Measurements from ENCODE around the gene VSNL1. TPM values are rescaled to one million over a fixed set of nuclear protein-coding genes. Genes with fewer than 3 reads are reported as not detected.
A peak's percentile ranks its signal among the peaks of the same experiment; 100 is the strongest.

VSNL1 gene
- total RNA-seq, 1 donor from 2014 or later, result 2.1 TPM

DNA sequence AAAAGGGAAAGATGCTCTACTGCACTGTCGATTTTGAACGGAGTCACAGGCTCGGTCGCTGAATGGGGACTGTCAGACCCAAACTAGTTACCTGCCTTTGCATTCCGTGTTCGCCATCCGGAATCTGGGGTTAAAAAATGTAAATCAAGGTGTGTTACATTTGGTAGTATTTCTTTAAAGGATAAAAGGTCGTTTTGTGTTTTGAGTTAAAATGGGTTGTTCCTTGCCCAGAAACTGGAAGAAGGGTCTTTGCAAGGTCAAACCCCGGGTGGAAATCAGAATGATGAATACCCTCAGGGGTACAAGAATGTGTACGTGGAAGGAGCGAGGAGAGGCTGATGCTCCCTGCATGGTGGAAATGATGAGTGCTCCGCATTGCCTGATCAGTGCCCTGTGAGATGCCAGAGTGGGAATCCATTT, 1.0 kb downstream of the VSNL1 start:
- H3K27me3 ChIP-seq (ENCODE audit: control insufficient read depth in 3 of 3, insufficient read depth in 3 of 3, low read length in 3 of 3), result peaks cover 8 to 47% (median 13%) of the 10 kb centered on the region in 3 donors
- H3K9ac ChIP-seq (ENCODE audit: low read depth in 1 of 3, low read length in 3 of 3), result no peak overlapping the region
- peaks cover 17 to 24% (median 22%) of the 10 kb centered on the region in 3 donors for H3K4me1 ChIP-seq (ENCODE audit: control insufficient read depth in 3 of 3, insufficient read depth in 3 of 3, low read length in 3 of 3)
- H3K27ac ChIP-seq (ENCODE audit: low read depth, low read length), result no peak overlapping the region
- no peaks in the 10 kb centered on the region for H3K9me3 ChIP-seq (ENCODE audit: control insufficient read depth in 3 of 3, low read length in 3 of 3)
- H3K36me3 ChIP-seq (ENCODE audit: control insufficient read depth in 3 of 3, insufficient read depth in 3 of 3, low read length in 3 of 3), result no peaks in the 10 kb centered on the region
- peak overlapping the region in 2 of 3 donors; percentile 69 to 76 for H3K4me3 ChIP-seq (ENCODE audit: low read length in 3 of 3)

GRCh38 chr2:17542471-17542870, 2.0 kb downstream of the VSNL1 start:
- no peaks in the 10 kb centered on the region for H3K36me3 ChIP-seq (ENCODE audit: control insufficient read depth in 3 of 3, insufficient read depth in 3 of 3, low read length in 3 of 3)
- no peak overlapping the region for H3K27ac ChIP-seq (ENCODE audit: low read depth, low read length)
- H3K9ac ChIP-seq (ENCODE audit: low read depth in 1 of 3, low read length in 3 of 3), result no peak overlapping the region
- peaks cover 8 to 45% (median 13%) of the 10 kb centered on the region in 3 donors for H3K27me3 ChIP-seq (ENCODE audit: control insufficient read depth in 3 of 3, insufficient read depth in 3 of 3, low read length in 3 of 3)
- H3K4me3 ChIP-seq (ENCODE audit: low read length in 3 of 3), result no peak overlapping the region
- no peaks in the 10 kb centered on the region for H3K9me3 ChIP-seq (ENCODE audit: control insufficient read depth in 3 of 3, low read length in 3 of 3)
- H3K4me1 ChIP-seq (ENCODE audit: control insufficient read depth in 3 of 3, insufficient read depth in 3 of 3, low read length in 3 of 3), result peaks cover 17 to 24% (median 22%) of the 10 kb centered on the region in 3 donors

DNA sequence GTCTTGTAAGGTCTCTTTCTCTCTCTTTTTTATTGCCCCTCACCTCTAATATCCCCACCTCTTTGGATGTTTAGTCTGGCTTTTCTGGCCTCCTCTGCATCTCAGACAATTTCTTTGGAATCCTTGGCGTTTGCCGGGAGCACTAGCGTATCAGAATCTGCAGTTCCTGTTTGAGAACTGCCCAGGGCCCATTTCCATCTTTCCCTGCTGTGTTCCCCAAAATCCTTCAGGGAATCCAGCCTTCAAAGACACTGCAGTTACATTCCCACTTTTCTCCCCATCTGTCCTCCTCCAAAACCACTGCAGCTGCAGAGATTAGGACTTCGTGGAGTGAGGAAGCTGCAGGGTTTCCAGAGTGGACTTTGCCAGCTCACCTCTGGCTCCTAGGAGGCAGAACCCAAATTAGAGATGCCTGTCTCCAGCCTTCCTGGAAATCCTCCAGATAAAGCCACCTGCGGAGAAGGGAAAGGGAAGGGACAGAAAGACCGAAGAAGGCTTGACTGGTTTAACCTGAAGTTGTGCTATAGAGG, 2.7 kb downstream of the VSNL1 start:
- Histone ChIP-seq H3K27me3 (ENCODE audit: control insufficient read depth in 3 of 3, insufficient read depth in 3 of 3, low read length in 3 of 3) (peaks cover 8 to 38% (median 13%) of the 10 kb centered on the region in 3 donors), H3K27ac (ENCODE audit: low read depth, low read length) (no peak overlapping the region), H3K4me1 (ENCODE audit: control insufficient read depth in 3 of 3, insufficient read depth in 3 of 3, low read length in 3 of 3) (peaks cover 17 to 24% (median 18%) of the 10 kb centered on the region in 3 donors), H3K9ac (ENCODE audit: low read depth in 1 of 3, low read length in 3 of 3) (no peak overlapping the region), H3K4me3 (ENCODE audit: low read length in 3 of 3) (no peak overlapping the region), H3K9me3 (ENCODE audit: control insufficient read depth in 3 of 3, low read length in 3 of 3) (no peaks in the 10 kb centered on the region), H3K36me3 (ENCODE audit: control insufficient read depth in 3 of 3, insufficient read depth in 3 of 3, low read length in 3 of 3) (no peaks in the 10 kb centered on the region)

- Histone ChIP-seq H3K27me3 (ENCODE audit: control insufficient read depth in 3 of 3, insufficient read depth in 3 of 3, low read length in 3 of 3) (peaks cover 8 to 32% (median 13%) of the 10 kb centered on the region in 3 donors), H3K27ac (ENCODE audit: low read depth, low read length) (no peak overlapping the region), H3K36me3 (ENCODE audit: control insufficient read depth in 3 of 3, insufficient read depth in 3 of 3, low read length in 3 of 3) (no peaks in the 10 kb centered on the region), H3K4me1 (ENCODE audit: control insufficient read depth in 3 of 3, insufficient read depth in 3 of 3, low read length in 3 of 3) (peaks cover 16 to 24% (median 17%) of the 10 kb centered on the region in 3 donors), H3K4me3 (ENCODE audit: low read length in 3 of 3) (no peak overlapping the region), H3K9me3 (ENCODE audit: control insufficient read depth in 3 of 3, low read length in 3 of 3) (no peaks in the 10 kb centered on the region), H3K9ac (ENCODE audit: low read depth in 1 of 3, low read length in 3 of 3) (no peak overlapping the region)
Measured at GRCh38 chr2:17543848-17544247, 3.4 kb downstream of the VSNL1 start.

GRCh38 chr2:17544256-17544655, 3.8 kb downstream of the VSNL1 start:
- no peak overlapping the region for H3K4me3 ChIP-seq (ENCODE audit: low read length in 3 of 3)
- no peak overlapping the region for H3K27ac ChIP-seq (ENCODE audit: low read depth, low read length)
- H3K9ac ChIP-seq (ENCODE audit: low read depth in 1 of 3, low read length in 3 of 3), result no peak overlapping the region
- peaks cover 8 to 27% (median 10%) of the 10 kb centered on the region in 3 donors for H3K27me3 ChIP-seq (ENCODE audit: control insufficient read depth in 3 of 3, insufficient read depth in 3 of 3, low read length in 3 of 3)
- H3K36me3 ChIP-seq (ENCODE audit: control insufficient read depth in 3 of 3, insufficient read depth in 3 of 3, low read length in 3 of 3), result no peaks in the 10 kb centered on the region
- peaks cover 12 to 20% (median 14%) of the 10 kb centered on the region in 3 donors for H3K4me1 ChIP-seq (ENCODE audit: control insufficient read depth in 3 of 3, insufficient read depth in 3 of 3, low read length in 3 of 3)
- no peaks in the 10 kb centered on the region for H3K9me3 ChIP-seq (ENCODE audit: control insufficient read depth in 3 of 3, low read length in 3 of 3)

DNA sequence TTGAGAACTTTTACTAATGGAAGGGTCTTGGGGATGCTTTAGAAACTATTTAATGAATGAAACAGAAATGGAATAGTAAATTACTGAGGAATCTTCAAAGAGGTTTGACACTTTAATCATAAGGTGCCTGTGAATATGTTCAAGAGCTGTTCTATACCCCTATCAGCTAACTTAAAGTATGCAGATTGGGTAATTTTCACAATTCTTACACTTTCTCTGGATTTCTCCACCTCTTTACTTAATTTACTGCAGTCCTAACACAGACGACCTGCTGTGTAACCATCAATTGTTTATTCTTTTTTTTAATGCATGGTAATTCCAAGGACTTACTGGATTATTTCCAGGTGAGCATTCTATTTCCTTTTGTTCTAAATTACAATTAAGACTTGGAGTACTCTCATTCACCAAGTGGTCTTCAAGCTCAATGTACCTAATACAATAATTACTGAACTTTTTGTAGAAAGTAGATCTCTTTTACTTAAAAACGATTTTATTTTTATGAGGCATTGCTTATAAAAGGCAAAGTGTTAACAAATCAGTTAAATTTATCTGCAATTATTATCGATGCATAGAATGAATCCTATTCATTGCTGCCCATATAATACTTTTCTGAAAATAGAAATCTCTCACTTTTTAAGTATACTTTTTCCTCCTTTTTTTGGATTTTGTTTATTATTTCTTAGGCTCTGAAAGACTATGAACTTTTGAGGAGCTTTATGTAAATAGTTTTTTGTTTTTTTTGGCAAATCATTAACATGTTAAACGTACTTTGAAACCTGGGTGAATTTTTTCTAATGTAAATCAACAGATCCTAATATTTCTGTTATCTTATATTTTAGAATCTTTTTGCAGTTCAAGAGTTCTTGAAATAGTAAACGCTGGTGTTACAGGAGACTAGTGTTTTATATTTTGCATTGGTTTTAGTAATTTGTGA, 5.5 kb downstream of the VSNL1 start:
- no peaks in the 10 kb centered on the region for H3K9me3 ChIP-seq (ENCODE audit: control insufficient read depth in 3 of 3, low read length in 3 of 3)
- H3K27me3 ChIP-seq (ENCODE audit: control insufficient read depth in 3 of 3, insufficient read depth in 3 of 3, low read length in 3 of 3), result peaks cover 8 to 20% (median 10%) of the 10 kb centered on the region in 3 donors
- peaks cover 5 to 7% (median 6%) of the 10 kb centered on the region in 3 donors for H3K4me1 ChIP-seq (ENCODE audit: control insufficient read depth in 3 of 3, insufficient read depth in 3 of 3, low read length in 3 of 3)
- H3K36me3 ChIP-seq (ENCODE audit: control insufficient read depth in 3 of 3, insufficient read depth in 3 of 3, low read length in 3 of 3), result no peaks in the 10 kb centered on the region
- no peak overlapping the region for H3K9ac ChIP-seq (ENCODE audit: low read depth in 1 of 3, low read length in 3 of 3)
- H3K27ac ChIP-seq (ENCODE audit: low read depth, low read length), result no peak overlapping the region
- no peak overlapping the region for H3K4me3 ChIP-seq (ENCODE audit: low read length in 3 of 3)

DNA sequence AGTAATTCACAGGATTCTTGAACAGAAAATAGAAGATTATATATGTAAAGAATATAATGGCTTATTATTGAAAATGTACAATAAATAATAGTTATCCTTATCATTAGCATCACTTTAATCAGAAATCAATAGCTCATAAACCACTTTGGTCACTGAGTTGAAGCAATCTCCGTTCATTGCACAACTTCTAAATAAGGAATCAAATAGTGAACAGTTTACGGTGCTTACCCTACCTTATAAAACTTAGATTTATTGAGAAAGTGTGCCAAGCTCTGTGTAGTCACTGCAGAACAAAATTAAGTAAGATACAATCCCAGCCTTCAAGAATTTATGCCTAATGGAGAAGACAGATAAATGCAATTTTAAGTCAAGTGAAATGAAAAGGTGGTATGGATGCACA, 6.7 kb downstream of the VSNL1 start:
- Histone ChIP-seq H3K27me3 (ENCODE audit: control insufficient read depth in 3 of 3, insufficient read depth in 3 of 3, low read length in 3 of 3) (peaks cover 0 to 11% (median 4%) of the 10 kb centered on the region in 3 donors), H3K9me3 (ENCODE audit: control insufficient read depth in 3 of 3, low read length in 3 of 3) (no peaks in the 10 kb centered on the region), H3K4me3 (ENCODE audit: low read length in 3 of 3) (no peak overlapping the region), H3K27ac (ENCODE audit: low read depth, low read length) (no peak overlapping the region), H3K4me1 (ENCODE audit: control insufficient read depth in 3 of 3, insufficient read depth in 3 of 3, low read length in 3 of 3) (no peaks in the 10 kb centered on the region), H3K36me3 (ENCODE audit: control insufficient read depth in 3 of 3, insufficient read depth in 3 of 3, low read length in 3 of 3) (no peaks in the 10 kb centered on the region), H3K9ac (ENCODE audit: low read depth in 1 of 3, low read length in 3 of 3) (no peak overlapping the region)

DNA sequence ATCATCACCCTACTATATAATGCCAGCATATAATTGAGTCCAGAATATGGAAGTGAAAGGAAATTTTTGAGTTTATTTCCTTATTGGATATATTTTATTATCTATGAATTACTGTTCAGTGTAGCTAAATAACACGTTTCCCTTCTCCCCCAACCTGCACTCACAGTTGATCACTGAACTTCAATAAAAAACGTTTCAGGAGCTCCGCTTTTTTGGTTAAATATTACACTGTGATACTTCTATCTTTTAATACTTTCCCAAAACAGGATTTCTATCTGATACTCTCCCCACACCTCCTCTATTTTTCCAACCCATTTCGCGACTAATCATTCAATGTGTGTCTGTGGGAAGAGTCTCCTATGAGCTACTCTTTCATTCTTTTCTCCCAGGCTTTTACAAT, 7.2 kb downstream of the VSNL1 start:
- H3K4me1 ChIP-seq (ENCODE audit: control insufficient read depth in 3 of 3, insufficient read depth in 3 of 3, low read length in 3 of 3), result no peaks in the 10 kb centered on the region
- no peaks in the 10 kb centered on the region for H3K9me3 ChIP-seq (ENCODE audit: control insufficient read depth in 3 of 3, low read length in 3 of 3)
- no peak overlapping the region for H3K4me3 ChIP-seq (ENCODE audit: low read length in 3 of 3)
- H3K36me3 ChIP-seq (ENCODE audit: control insufficient read depth in 3 of 3, insufficient read depth in 3 of 3, low read length in 3 of 3), result no peaks in the 10 kb centered on the region
- H3K27me3 ChIP-seq (ENCODE audit: control insufficient read depth in 3 of 3, insufficient read depth in 3 of 3, low read length in 3 of 3), result peaks cover 0 to 7% (median 4%) of the 10 kb centered on the region in 3 donors
- no peak overlapping the region for H3K27ac ChIP-seq (ENCODE audit: low read depth, low read length)
- no peak overlapping the region for H3K9ac ChIP-seq (ENCODE audit: low read depth in 1 of 3, low read length in 3 of 3)

DNA sequence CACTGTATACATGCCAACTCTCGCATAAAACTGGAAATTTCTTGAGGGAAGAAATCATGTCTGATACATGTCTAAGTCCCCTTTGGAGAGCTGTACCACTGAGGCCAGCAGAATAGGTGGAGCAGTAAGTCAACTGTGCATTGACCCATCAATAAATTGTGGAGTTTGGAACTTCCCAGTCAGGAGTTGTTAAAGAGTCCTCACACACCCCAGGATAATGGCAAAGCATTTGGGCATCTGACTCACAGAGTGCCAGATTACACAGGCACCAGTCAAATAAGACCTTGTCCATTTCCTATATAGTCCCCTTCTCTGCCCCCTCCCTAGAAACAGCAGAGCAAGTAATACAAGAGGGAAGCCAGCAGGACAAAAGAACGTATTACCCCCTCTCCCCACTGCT, 10.4 kb downstream of the VSNL1 start:
- Histone ChIP-seq H3K9me3 (ENCODE audit: control insufficient read depth in 3 of 3, low read length in 3 of 3) (no peaks in the 10 kb centered on the region), H3K4me1 (ENCODE audit: control insufficient read depth in 3 of 3, insufficient read depth in 3 of 3, low read length in 3 of 3) (no peaks in the 10 kb centered on the region), H3K9ac (ENCODE audit: low read depth in 1 of 3, low read length in 3 of 3) (no peak overlapping the region), H3K4me3 (ENCODE audit: low read length in 3 of 3) (no peak overlapping the region), H3K27ac (ENCODE audit: low read depth, low read length) (no peak overlapping the region), H3K36me3 (ENCODE audit: control insufficient read depth in 3 of 3, insufficient read depth in 3 of 3, low read length in 3 of 3) (no peaks in the 10 kb centered on the region), H3K27me3 (ENCODE audit: control insufficient read depth in 3 of 3, insufficient read depth in 3 of 3, low read length in 3 of 3) (no peaks in the 10 kb centered on the region)

GRCh38 chr2:17555150-17555549, 14.7 kb downstream of the VSNL1 start:
- Histone ChIP-seq H3K9ac (ENCODE audit: low read depth in 1 of 3, low read length in 3 of 3) (no peak overlapping the region), H3K27ac (ENCODE audit: low read depth, low read length) (no peak overlapping the region), H3K27me3 (ENCODE audit: control insufficient read depth in 3 of 3, insufficient read depth in 3 of 3, low read length in 3 of 3) (peaks cover 0 to 2% (median 0%) of the 10 kb centered on the region in 3 donors), H3K9me3 (ENCODE audit: control insufficient read depth in 3 of 3, low read length in 3 of 3) (no peaks in the 10 kb centered on the region), H3K4me1 (ENCODE audit: control insufficient read depth in 3 of 3, insufficient read depth in 3 of 3, low read length in 3 of 3) (no peaks in the 10 kb centered on the region), H3K36me3 (ENCODE audit: control insufficient read depth in 3 of 3, insufficient read depth in 3 of 3, low read length in 3 of 3) (no peaks in the 10 kb centered on the region), H3K4me3 (ENCODE audit: low read length in 3 of 3) (no peak overlapping the region)

All from skeletal muscle tissue (tissue), 4 donors.